A549 treated with DMSO at 1 μM for 4 hours (cell line): ENCODE measurements around the gene ZKSCAN5. TPM values are rescaled to one million over a fixed set of nuclear protein-coding genes. Genes with fewer than 3 reads are reported as not detected.

ENCODE experiments used
- total RNA-seq: library from RNA; stranded (reverse); fragments of 200-300 nt; extraction: Qiagen RNA extraction; gene quantifications from 5 replicates; pipeline ENCODE4 v1.2.3, GENCODE V29; 2022; ENCODE audit warnings: low read depth

Gene ZKSCAN5
- total RNA-seq, result 9.6 to 10.1 TPM (median 9.7 TPM) in 5 replicates

DNA sequence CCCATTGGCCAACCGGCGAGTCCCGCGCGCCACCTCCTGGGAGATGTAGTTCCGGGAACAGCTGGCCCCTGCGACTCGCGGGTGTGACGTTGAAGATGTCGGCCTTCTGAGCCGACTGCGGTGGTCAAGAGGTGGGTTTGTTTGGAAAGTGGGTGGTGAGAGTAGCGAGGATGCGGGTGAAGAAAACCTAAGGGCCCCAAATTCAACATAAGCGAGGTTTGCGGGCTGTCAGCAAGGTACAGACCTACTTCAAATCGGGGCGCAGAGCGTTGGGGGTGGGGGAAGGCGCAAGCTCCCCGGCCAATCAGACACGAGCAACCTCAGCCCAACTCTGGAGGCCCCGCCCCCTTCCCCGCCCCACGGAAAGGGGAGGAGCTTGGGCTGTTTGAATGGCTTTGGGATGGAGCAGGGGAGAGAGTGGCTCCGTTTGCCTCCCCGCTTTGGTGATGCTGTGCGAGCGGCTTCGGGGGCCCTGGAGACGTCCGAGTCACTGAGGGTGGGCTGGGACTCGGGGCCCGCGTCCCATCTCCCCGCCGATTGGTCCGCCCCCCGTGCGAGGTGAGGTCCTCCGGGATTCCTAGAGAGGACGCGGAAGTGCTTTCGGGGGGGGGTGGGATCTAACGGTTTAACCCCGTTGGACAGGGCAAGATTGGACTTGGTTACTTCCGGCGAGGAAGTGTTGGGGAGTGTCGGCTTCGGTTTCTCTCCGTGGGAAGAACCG lies at the start of gene ZKSCAN5:
ZKSCAN5 (plus strand) TSS at position 60 of the 721 bp plus-strand sequence. CDS start 1,383 bp downstream, outside the sequence.

DNA sequence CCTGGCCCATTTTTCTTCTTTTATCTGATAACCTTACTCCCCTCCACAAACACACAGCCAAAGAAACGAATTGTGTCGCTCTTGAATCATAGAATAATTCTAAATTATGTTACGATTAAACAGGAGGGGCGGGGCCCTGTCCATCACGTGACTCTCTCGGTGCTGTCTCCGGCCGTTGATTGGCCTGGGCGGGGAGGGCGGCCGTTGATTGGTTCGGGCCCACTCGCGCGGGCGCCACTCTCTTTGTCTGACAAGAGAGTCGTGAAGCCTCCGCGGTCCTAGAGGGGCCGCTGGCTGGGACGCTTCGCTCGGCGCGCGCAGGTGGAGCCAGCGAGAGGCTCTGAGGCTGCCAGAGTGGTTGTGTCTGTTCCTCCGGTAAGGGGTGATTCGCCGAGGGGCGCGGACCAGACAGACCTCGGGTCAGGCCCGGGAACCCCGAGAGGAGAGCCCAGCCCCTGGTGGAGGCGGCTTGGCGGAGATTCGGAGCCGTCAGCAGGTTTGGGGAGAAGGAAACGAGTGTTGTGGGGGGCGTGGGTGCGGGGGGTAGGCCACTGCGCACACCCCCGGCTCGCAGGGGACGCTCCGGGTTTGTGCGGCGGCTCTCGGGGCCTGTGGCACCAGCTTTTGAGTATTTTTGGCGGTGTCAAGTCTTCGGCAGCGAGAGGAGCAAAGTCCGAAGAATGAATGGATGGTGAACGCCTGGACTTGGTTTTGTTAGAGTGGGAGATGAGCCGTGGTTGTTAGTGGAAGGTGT lies 31.7 kb upstream of the ZKSCAN5 start, which contains the start of gene ZNF789:
ZNF789 (plus strand) TSS at position 330 of the 754 bp plus-strand sequence. CDS start 3,567 bp downstream, outside the sequence.

GRCh38 chr7:99499721-99500636 lies 4.5 kb upstream of the ZKSCAN5 start, which contains the start of gene ZNF394:
ZNF394 (minus strand) TSS chr7:99500281; CDS start chr7:99500093, 188 bp downstream.

DNA sequence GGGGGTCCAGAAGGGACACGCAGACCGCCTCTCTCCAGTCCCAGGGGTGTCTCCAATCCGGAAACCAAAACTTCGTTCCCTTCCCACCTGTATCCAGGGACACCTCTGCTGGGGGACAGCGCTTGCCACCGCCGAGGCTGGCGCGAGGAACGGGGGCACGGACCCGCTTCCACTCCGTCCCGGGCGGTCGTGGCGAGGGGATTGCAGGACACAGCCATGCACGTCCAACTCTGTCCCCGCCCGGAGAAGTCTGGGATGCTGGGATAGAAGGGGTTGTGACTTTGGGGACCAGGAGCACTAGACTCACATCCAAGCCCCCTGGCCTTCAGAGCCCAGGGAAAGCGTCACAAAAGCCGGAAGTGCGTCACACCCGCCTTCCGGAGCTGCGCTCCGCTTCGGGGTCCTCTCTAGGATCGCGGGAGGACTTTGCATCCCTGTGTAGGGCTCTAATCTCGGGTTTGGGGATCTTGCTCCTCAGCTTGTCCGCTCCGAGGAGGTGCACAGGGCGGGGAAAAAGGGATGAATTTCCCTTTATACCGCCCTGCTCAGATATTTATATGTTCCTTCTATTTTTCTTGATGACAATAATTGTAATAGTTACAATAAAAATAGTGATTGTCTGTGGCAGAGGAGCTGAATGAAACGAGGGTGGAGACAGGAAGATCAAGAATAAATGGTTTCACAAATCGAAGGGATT lies 47.5 kb downstream of the ZKSCAN5 start, which contains the start of gene FAM200A:
FAM200A (minus strand) TSS at position 348 of the 697 bp plus-strand sequence. CDS start 3,707 bp downstream, outside the sequence.

DNA sequence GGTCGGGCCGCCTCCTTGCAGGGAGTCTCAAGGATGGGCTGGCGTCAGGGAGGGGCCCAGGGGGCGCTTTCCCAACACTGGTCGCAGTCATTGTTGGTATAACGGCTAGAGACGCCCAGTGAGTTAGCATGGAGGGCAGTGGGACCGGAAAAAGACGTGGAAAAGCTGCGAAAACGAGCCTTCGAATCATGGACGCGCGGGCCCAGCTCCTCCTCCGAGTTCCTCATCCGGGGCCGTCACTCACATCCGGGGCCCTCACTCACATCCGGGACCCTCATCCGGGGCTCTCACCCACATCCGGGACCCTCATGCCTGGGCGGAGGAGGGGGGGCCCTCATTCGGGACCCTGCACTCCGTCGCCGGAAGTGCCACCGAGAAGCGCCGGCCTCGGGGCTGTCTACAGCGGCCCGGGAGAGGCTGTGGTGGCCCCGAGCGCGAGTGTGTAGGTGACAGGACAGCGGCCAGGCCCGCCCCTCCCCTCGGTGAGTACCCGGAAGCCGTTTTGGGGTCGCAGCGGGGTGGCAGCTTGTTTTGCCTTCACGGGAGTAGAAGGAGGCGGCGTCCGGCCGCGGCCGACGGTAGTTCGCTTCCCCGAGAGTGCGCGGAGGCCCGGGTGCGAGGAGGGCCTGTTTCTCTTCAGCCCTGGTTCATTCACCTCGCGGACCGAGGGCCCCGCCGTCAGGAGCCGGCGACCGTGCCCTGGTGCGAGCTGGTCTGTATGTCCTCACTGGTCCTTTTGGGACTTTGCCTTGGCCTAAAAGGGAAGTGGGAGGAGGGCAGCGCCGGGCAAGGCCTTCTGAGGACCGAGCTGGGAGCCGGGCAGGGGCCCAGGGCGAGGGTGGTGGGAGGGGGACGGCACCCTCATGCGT lies 54.1 kb downstream of the ZKSCAN5 start, which contains the start of gene ZNF655:
ZNF655 (plus strand) TSS at position 337 of the 869 bp plus-strand sequence. CDS start 1,918 bp downstream, outside the sequence.

Other genes starting within 250 kb of the ZKSCAN5 start
- 0.64 to 1.3 TPM (median 0.88 TPM) in 5 replicates for gene MYH16, start 231.8 kb upstream of the ZKSCAN5 start, total RNA-seq
- 130 to 149 TPM (median 136 TPM) in 5 replicates for gene ARPC1A, start 178.8 kb upstream of the ZKSCAN5 start, total RNA-seq
- gene ARPC1B, start 129.9 kb upstream of the ZKSCAN5 start, total RNA-seq, result 271 to 322 TPM (median 286 TPM) in 5 replicates
- gene PDAP1, start 96.1 kb upstream of the ZKSCAN5 start, total RNA-seq, result 175 to 226 TPM (median 183 TPM) in 5 replicates
- 130 to 159 TPM (median 147 TPM) in 5 replicates for gene BUD31, start 95.7 kb upstream of the ZKSCAN5 start, total RNA-seq
- 6.1 to 10.7 TPM (median 6.9 TPM) in 5 replicates for gene PTCD1, start 65.9 kb upstream of the ZKSCAN5 start, total RNA-seq
- gene CPSF4, start 65.7 kb upstream of the ZKSCAN5 start, total RNA-seq, result 38.9 to 46.6 TPM (median 43.3 TPM) in 5 replicates
- 873 to 1,333 TPM (median 888 TPM) in 5 replicates for gene ATP5MF, start 38.5 kb upstream of the ZKSCAN5 start, total RNA-seq
- 7.2 to 9.3 TPM (median 8.7 TPM) in 5 replicates for gene ZNF789, start 31.8 kb upstream of the ZKSCAN5 start, total RNA-seq
- gene ZNF394, start 4.4 kb upstream of the ZKSCAN5 start, total RNA-seq, result 18.1 to 20.8 TPM (median 19.0 TPM) in 5 replicates
- 4.6 to 7.5 TPM (median 7.0 TPM) in 5 replicates for gene FAM200A, start 47.5 kb downstream of the ZKSCAN5 start, total RNA-seq
- gene ZNF655, start 54.0 kb downstream of the ZKSCAN5 start, total RNA-seq, result 56.0 to 62.9 TPM (median 60.0 TPM) in 5 replicates
- 0.79 to 1.0 TPM (median 0.91 TPM) in 5 replicates for gene TMEM225B, start 93.6 kb downstream of the ZKSCAN5 start, total RNA-seq
- gene ZSCAN25, start 112.3 kb downstream of the ZKSCAN5 start, total RNA-seq, result 9.1 to 9.7 TPM (median 9.3 TPM) in 5 replicates
- gene CYP3A5, start 175.3 kb downstream of the ZKSCAN5 start, total RNA-seq, result 1.4 to 2.2 TPM (median 1.5 TPM) in 5 replicates
- gene CYP3A7, start 230.5 kb downstream of the ZKSCAN5 start, total RNA-seq, result not detected in 5 replicates